ENCODE measurements around the gene MAST2.

DNA sequence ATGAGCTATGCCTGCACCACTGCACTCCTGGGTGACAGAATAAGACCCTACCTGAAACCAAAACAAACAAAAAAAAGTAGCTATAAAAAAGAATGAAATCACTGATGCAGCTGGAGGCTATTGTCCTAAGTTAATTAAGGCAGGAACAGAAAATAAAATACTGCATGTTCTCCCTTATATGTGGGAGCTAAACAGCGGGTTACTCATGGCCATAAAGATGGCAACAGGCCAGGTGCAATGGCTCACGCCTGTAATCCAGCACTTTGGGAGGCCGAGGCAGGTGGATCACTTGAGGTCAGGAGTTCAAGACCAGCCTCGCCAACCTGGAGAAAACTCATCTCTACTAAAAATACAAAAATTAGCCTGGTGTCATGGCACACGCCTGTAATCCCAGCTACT, 176.4 kb downstream of the MAST2 start:
- TF ChIP-seq, protein P1, sequence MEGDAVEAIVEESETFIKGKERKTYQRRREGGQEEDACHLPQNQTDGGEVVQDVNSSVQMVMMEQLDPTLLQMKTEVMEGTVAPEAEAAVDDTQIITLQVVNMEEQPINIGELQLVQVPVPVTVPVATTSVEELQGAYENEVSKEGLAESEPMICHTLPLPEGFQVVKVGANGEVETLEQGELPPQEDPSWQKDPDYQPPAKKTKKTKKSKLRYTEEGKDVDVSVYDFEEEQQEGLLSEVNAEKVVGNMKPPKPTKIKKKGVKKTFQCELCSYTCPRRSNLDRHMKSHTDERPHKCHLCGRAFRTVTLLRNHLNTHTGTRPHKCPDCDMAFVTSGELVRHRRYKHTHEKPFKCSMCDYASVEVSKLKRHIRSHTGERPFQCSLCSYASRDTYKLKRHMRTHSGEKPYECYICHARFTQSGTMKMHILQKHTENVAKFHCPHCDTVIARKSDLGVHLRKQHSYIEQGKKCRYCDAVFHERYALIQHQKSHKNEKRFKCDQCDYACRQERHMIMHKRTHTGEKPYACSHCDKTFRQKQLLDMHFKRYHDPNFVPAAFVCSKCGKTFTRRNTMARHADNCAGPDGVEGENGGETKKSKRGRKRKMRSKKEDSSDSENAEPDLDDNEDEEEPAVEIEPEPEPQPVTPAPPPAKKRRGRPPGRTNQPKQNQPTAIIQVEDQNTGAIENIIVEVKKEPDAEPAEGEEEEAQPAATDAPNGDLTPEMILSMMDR (IDR thresholded peaks at IDR 0.05): no peak
- TF ChIP-seq POLR2A (IDR thresholded peaks at IDR 0.05): no peak

All from lower leg skin (tissue), 3 donors.